K562 (cell line): Measurements from ENCODE around the gene MPZL1. TPM values are rescaled to one million over a fixed set of nuclear protein-coding genes. Genes with fewer than 3 reads are reported as not detected.
A peak's percentile ranks its signal among the peaks of the same experiment; 100 is the strongest.

Source experiments
- ARID1B ChIP-seq: fragments of 450-650 bp; IDR thresholded peaks from 2 replicates; pipeline ENCODE4 v1.6.1; 2016; ENCODE audit warnings: antibody characterized with exemption, mild to moderate bottlenecking, inconsistent platforms
- BHLHE40 ChIP-seq: IDR thresholded peaks from 2 replicates; pipeline ENCODE4 v1.6.1; 2011; ENCODE audit warnings: low read length, improper control_type of control experiment
- CBFA2T2 ChIP-seq: fragments of 450-650 bp; conservative IDR thresholded peaks from 2 replicates; pipeline ENCODE4 v1.6.1; 2017; ENCODE audit warnings: mild to moderate bottlenecking
- CBX1 ChIP-seq: sonication (generic); IDR thresholded peaks from 2 replicates; pipeline ENCODE4 v1.6.1; 2016; ENCODE audit warnings: antibody characterized with exemption, low read depth, mild to moderate bottlenecking
- CHCHD3 ChIP-seq: fragments of 250-450 bp; sonication (Bioruptor Pico); IDR thresholded peaks from 2 replicates; pipeline ENCODE4 v2.1.2; 2022; ENCODE audit warnings: mild to moderate bottlenecking
- CTBP1 ChIP-seq: fragments of 450-650 bp; IDR thresholded peaks from 2 replicates; pipeline ENCODE4 v1.6.1; 2016; ENCODE audit warnings: borderline replicate concordance
- FUS ChIP-seq: fragments of 200-400 bp; formaldehyde crosslinking; optimal IDR thresholded peaks from 2 replicates; pipeline ENCODE3; 2017; ENCODE audit warnings: low read depth, low read length
- NCOA1 ChIP-seq: fragments of 450-650 bp; IDR thresholded peaks from 2 replicates; pipeline ENCODE4 v1.6.1; 2016; ENCODE audit warnings: low read depth
- PCBP2 ChIP-seq: fragments of 200-400 bp; formaldehyde crosslinking; IDR thresholded peaks from 2 replicates; pipeline ENCODE4 v1.6.1; 2018; ENCODE audit warnings: low read length, low read depth, mild to moderate bottlenecking, moderate library complexity; ENCODE audit not compliant: poor library complexity, severe bottlenecking
- RFX1 ChIP-seq: fragments of 450-650 bp; IDR thresholded peaks from 2 replicates; pipeline ENCODE4 v1.6.1; 2016; ENCODE audit warnings: mild to moderate bottlenecking, moderate library complexity
- TAL1 ChIP-seq: fragments of 450-650 bp; IDR thresholded peaks from 2 replicates; pipeline ENCODE4 v1.6.1; 2016; ENCODE audit warnings: mild to moderate bottlenecking
- polyA plus RNA-seq, 8 experiments: library from polyadenylated mRNA; depleted of rRNA in 4 of 8; stranded (reverse) in 5 of 8; unstranded in 3 of 8; fragments of >200 nt; fragmentation: Nextera tagmentation in 2 of 8; fragmentation: Illumina TruSeq in 1 of 8; extraction: Ambion mirVana in 2 of 8; extraction: Trizol in 1 of 8; gene quantifications; 2 replicates each; pipeline versions ENCODE4 v1.2.1 to v1.2.3, GENCODE V29; 2011 to 2014; ENCODE audit warnings: inconsistent platforms in 1 of 8, missing spikeins in 1 of 8
- total RNA-seq, 7 experiments: library from RNA; depleted of rRNA in 6 of 7; stranded (reverse); fragments of >200 nt in 6 of 7; fragmentation: Illumina TruSeq in 2 of 7; extraction: Trizol in 2 of 7; gene quantifications; 2 replicates each; pipeline versions ENCODE4 v1.2.1 to v1.2.3, GENCODE V29; 2011 to 2021; ENCODE audit warnings: low replicate concordance in 1 of 7
- TF ChIP-seq, protein P1 (sequence below): sonication (generic); formaldehyde crosslinking; IDR thresholded peaks from 2 replicates; pipeline ENCODE4 v1.8.0; 2022; ENCODE audit warnings: mild to moderate bottlenecking, missing genetic modification reagents, borderline replicate concordance
- TF ChIP-seq, protein P2 (sequence below): fragments of 250-450 bp; sonication (Bioruptor Pico); IDR thresholded peaks from 2 replicates; pipeline ENCODE4 v1.5.1; 2021; ENCODE audit warnings: mild to moderate bottlenecking
- TF ChIP-seq, protein P3 (sequence below), 2 experiments: fragments of 450-650 bp; IDR thresholded peaks; 2 replicates each; pipeline ENCODE4 v1.6.1; 2016; ENCODE audit warnings: mild to moderate bottlenecking in 2 of 2, borderline replicate concordance in 1 of 2, low read depth in 1 of 2, moderate library complexity in 1 of 2
- TF ChIP-seq, protein P4 (sequence below): fragments of 250-450 bp; sonication (Bioruptor Pico); IDR thresholded peaks from 2 replicates; pipeline ENCODE4 v1.8.0; 2021; ENCODE audit warnings: moderate library complexity, mild to moderate bottlenecking, inconsistent platforms

MPZL1 gene
- total and polyA plus RNA-seq, 9 of the 15 experiments (the other 6 are each of a cell fraction or from before 2014, with no cell fraction given), result 14.5 to 153 (median 66.5) TPM

DNA sequence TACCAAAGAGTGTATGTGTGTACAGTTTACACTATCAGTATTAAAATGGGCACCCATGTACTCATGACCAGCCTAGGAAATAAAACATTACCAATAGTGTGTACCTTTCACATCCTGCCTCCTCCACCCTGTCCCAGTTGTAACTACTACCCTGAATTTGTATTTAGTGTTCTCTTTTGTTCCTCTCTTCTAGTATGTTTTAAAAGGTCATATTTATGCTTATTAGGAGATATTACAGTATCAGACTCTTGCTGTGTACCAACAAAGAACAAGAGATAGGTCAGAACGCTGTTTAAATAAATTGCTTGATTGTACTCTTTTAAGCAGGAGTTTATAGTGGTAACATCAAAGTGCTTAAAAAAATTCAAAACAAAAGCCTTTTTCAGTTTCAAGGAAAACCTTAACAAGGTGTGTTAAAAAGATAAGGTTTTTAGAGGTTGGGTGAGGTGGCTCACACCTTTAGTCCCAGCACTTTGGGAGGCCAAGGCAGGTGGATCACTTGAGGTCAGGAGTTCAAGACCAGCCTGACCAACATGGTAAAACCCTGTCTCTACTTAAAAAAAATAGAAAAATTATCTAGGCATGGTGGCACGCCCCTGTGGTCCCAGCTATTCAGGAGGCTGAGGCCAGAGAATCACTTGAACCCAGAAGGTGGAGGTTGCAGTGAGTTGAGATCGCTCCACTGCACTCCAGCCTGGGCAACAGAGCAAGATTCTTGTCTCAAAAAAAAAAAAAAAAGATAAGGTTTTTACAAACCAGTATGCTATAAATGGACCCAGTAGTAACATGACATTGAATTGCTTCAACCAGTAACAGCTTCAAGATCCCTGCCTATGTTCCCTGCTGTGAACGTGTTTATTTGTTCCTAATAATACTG, 35.9 kb downstream of the MPZL1 start (continued):
- no peak for TF ChIP-seq BHLHE40
- no peak for TF ChIP-seq PCBP2
- TF ChIP-seq, protein P1, sequence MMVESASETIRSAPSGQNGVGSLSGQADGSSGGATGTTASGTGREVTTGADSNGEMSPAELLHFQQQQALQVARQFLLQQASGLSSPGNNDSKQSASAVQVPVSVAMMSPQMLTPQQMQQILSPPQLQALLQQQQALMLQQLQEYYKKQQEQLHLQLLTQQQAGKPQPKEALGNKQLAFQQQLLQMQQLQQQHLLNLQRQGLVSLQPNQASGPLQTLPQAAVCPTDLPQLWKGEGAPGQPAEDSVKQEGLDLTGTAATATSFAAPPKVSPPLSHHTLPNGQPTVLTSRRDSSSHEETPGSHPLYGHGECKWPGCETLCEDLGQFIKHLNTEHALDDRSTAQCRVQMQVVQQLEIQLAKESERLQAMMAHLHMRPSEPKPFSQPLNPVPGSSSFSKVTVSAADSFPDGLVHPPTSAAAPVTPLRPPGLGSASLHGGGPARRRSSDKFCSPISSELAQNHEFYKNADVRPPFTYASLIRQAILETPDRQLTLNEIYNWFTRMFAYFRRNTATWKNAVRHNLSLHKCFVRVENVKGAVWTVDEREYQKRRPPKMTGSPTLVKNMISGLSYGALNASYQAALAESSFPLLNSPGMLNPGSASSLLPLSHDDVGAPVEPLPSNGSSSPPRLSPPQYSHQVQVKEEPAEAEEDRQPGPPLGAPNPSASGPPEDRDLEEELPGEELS (CRISPR knock-in tag), result no peak
- TF ChIP-seq, protein P2, sequence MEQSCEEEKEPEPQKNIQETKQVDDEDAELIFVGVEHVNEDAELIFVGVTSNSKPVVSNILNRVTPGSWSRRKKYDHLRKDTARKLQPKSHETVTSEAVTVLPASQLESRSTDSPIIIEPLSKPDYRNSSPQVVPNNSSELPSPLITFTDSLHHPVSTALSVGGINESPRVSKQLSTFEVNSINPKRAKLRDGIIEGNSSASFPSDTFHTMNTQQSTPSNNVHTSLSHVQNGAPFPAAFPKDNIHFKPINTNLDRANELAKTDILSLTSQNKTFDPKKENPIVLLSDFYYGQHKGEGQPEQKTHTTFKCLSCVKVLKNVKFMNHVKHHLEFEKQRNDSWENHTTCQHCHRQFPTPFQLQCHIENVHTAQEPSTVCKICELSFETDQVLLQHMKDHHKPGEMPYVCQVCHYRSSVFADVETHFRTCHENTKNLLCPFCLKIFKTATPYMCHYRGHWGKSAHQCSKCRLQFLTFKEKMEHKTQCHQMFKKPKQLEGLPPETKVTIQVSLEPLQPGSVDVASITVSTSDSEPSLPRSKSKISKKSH (CRISPR knock-in tag), result no peak
- peak; percentile 34; the same call in 1 of the 2 replicates for TF ChIP-seq NCOA1
- TF ChIP-seq, protein P3, sequence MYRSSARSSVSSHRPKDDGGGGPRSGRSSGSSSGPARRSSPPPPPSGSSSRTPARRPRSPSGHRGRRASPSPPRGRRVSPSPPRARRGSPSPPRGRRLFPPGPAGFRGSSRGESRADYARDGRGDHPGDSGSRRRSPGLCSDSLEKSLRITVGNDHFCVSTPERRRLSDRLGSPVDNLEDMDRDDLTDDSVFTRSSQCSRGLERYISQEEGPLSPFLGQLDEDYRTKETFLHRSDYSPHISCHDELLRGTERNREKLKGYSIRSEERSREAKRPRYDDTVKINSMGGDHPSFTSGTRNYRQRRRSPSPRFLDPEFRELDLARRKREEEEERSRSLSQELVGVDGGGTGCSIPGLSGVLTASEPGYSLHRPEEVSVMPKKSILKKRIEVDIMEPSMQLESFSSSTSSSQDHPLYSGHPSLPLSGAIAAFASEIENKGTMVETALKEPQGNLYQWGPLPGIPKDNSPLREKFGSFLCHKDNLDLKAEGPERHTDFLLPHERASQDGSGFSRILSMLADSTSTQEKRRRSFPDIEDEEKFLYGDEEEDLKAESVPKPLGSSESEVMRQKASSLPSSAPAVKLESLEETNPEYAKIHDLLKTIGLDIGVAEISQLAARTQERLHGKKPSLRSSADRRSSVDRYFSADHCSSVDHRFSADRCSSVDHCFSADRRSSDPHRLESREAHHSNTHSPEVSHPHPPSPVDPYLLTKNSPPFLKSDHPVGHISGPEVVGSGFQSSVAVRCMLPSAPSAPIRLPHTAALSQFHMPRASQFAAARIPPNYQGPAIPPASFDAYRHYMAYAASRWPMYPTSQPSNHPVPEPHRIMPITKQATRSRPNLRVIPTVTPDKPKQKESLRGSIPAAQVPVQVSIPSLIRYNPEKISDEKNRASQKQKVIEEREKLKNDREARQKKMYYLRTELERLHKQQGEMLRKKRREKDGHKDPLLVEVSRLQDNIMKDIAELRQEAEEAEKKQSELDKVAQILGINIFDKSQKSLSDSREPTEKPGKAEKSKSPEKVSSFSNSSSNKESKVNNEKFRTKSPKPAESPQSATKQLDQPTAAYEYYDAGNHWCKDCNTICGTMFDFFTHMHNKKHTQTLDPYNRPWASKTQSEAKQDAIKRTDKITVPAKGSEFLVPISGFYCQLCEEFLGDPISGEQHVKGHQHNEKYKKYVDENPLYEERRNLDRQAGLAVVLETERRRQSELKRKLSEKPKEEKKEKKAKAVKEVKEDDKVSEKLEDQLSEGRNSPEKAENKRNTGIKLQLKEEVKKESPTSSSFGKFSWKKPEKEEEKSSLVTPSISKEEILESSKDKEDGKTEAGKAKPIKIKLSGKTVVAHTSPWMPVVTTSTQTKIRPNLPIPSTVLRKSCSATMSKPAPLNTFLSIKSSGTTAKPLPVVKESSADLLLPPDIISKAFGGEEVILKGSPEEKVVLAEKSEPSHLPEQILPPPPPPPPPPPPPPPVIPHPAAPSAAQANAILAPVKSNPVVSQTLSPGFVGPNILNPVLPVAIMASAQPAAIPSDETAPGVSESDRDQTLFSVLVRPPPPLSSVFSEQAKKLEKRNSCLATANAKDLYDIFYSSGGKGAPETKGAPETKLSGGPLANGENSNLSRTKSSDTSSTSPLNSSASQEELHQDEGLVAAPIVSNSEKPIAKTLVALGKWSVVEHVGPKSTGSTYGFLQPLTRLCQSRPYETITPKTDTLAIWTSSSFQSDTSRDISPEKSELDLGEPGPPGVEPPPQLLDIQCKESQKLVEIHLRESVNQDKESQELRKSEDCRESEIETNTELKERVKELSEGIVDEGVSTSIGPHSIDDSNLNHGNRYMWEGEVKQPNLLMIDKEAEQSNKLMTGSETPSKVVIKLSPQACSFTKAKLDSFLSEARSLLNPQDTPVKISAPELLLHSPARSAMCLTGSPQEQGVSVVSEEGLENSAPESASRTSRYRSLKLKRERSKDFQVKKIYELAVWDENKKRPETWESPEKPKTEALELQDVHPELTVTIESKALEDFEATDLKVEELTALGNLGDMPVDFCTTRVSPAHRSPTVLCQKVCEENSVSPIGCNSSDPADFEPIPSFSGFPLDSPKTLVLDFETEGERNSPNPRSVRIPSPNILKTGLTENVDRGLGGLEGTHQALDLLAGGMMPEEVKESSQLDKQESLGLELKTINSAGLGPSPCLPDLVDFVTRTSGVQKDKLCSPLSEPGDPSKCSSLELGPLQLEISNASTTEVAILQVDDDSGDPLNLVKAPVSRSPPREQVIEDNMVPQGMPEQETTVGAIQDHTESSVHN (IDR thresholded peaks at IDR 0.05; ENCODE audit: borderline replicate concordance in 1 of 2, low read depth in 1 of 2), result peak in 1 of 2 experiments; percentile 87; a peak in 1 of 4 replicates
- peak; percentile 51; the same call in 1 of the 2 replicates for TF ChIP-seq CBFA2T2
- TF ChIP-seq ARID1B, result peak; percentile 5
- TF ChIP-seq CHCHD3 (CRISPR knock-in tag), result no peak
- TF ChIP-seq CBX1, result peak; percentile 51; the same call in 1 of the 2 replicates
- TF ChIP-seq TAL1, result peak; percentile 47; the same call in 1 of the 2 replicates
- TF ChIP-seq, protein P4, sequence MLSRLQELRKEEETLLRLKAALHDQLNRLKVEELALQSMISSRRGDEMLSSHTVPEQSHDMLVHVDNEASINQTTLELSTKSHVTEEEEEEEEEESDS (CRISPR knock-in tag), result no peak
- TF ChIP-seq RFX1, result no peak; the same call in 1 of the 2 replicates
- TF ChIP-seq FUS, result no peak
- 0 out of 2 replicates have a peak, but pooled peaks have one; percentile 13 for TF ChIP-seq CTBP1
